Prostate gland (tissue), 2 donors: Measurements from ENCODE around the gene SLC13A3. TPM values are rescaled to one million over a fixed set of nuclear protein-coding genes. Genes with fewer than 3 reads are reported as not detected.

Experiments
- DNase-seq: peaks from one replicate; pipeline ENCODE4 v3.0.0-alpha.2; 2019; ENCODE audit warnings: low spot score
- H3K27ac ChIP-seq, 2 donors: fragments of 200-600 bp; sonication (generic); 2 replicates each; pipeline ENCODE4 v1.5.1; 2017 to 2019
- H3K27me3 ChIP-seq: fragments of 200-600 bp; sonication (generic); replicated peaks from 2 replicates; pipeline ENCODE4 v1.5.1; 2019; ENCODE audit not compliant: insufficient read depth
- H3K36me3 ChIP-seq, 2 donors: fragments of 200-600 bp; sonication (generic); 1 replicate in 1 of 2; 2 replicates in 1 of 2; pipeline versions ENCODE4 v1.5.1 to v1.8.1; 2017 to 2019
- H3K4me1 ChIP-seq: fragments of 200-600 bp; sonication (generic); replicated peaks from 2 replicates; pipeline ENCODE4 v1.5.1; 2019
- H3K4me3 ChIP-seq, 2 donors: fragments of 200-600 bp; sonication (generic); 2 replicates each; pipeline ENCODE4 v1.5.1; 2017 to 2019
- H3K9me3 ChIP-seq: fragments of 200-600 bp; sonication (generic); 2 replicates; pipeline ENCODE4 v1.5.1; 2017
- POLR2A ChIP-seq: fragments of 450-650 bp; IDR thresholded peaks from one replicate; pipeline ENCODE4 v1.6.1; 2016; ENCODE audit warnings: antibody characterized with exemption, mild to moderate bottlenecking
- POLR2AphosphoS5 ChIP-seq: sonication (generic); formaldehyde crosslinking; IDR thresholded peaks from one replicate; pipeline ENCODE4 v1.6.1; 2017; ENCODE audit warnings: antibody characterized with exemption
- WGBS: methylation state at CpG from one replicate; pipeline ENCODE4 v1.1.5; 2018; 5-methylcytosine and 5-hydroxymethylcytosine counted together
- intact Hi-C: fragments of 100-400 bp; cut with DNase I; formaldehyde crosslinking; loops from one replicate; pipeline ENCODE4 v1.14.2; 2022
- total RNA-seq, 2 donors: library from RNA; depleted of rRNA; stranded (reverse); fragments of >200 nt; gene quantifications; one replicate each; pipeline ENCODE4 v1.1.0, GENCODE V29; 2016
- TF ChIP-seq, protein P1 (sequence below), 4 experiments: fragments of 200-600 bp in 2 of 4; fragments of 450-650 bp in 2 of 4; sonication (generic) in 2 of 4; IDR thresholded peaks; 1 replicate in 3 of 4; 2 replicates in 1 of 4; pipeline ENCODE4 v1.5.1; 2016 to 2019; ENCODE audit warnings: antibody characterized with exemption in 4 of 4, mild to moderate bottlenecking in 2 of 4, moderate library complexity in 2 of 4

SLC13A3 gene
- total RNA-seq, 2 donors from 2014 or later: 10.5 to 16.9 TPM

- Histone ChIP-seq H3K4me3 (no peak overlapping the region), H3K27ac (no peak overlapping the region), H3K4me1 (no peaks in the 10 kb centered on the region), H3K36me3 (no peaks in the 10 kb centered on the region), H3K9me3 (no peaks in the 10 kb centered on the region), H3K27me3 (no peaks in the 10 kb centered on the region)
- 87% methylated on average over 7 of the region's 7 CpGs for WGBS
- DNase-seq: no peak
- TF ChIP-seq POLR2AphosphoS5: no peak
- TF ChIP-seq, protein P1, sequence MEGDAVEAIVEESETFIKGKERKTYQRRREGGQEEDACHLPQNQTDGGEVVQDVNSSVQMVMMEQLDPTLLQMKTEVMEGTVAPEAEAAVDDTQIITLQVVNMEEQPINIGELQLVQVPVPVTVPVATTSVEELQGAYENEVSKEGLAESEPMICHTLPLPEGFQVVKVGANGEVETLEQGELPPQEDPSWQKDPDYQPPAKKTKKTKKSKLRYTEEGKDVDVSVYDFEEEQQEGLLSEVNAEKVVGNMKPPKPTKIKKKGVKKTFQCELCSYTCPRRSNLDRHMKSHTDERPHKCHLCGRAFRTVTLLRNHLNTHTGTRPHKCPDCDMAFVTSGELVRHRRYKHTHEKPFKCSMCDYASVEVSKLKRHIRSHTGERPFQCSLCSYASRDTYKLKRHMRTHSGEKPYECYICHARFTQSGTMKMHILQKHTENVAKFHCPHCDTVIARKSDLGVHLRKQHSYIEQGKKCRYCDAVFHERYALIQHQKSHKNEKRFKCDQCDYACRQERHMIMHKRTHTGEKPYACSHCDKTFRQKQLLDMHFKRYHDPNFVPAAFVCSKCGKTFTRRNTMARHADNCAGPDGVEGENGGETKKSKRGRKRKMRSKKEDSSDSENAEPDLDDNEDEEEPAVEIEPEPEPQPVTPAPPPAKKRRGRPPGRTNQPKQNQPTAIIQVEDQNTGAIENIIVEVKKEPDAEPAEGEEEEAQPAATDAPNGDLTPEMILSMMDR (IDR thresholded peaks at IDR 0.05): no peak
- TF ChIP-seq POLR2A: no peak
- intact Hi-C loops: loop anchor here (5.0 kb wide), 1 partner anchor 122 kb away; no protein-coding TSS in a partner anchor
These were observed 91.4 kb downstream of the SLC13A3 start for GRCh38 chr20:46559685-46560440.

- DNase-seq: no peak
- 94% methylated on average over 3 of the region's 3 CpGs for WGBS
- TF ChIP-seq, protein P1 (IDR thresholded peaks at IDR 0.05): no peak
- TF ChIP-seq POLR2A (no peak), POLR2AphosphoS5 (no peak)
- Histone ChIP-seq H3K27ac (no peak overlapping the region), H3K27me3 (no peaks in the 10 kb centered on the region), H3K36me3 (no peaks in the 10 kb centered on the region), H3K4me3 (no peak overlapping the region), H3K9me3 (no peaks in the 10 kb centered on the region), H3K4me1 (no peaks in the 10 kb centered on the region)
- intact Hi-C loops: no loop called here
These were observed 92.3 kb downstream of the SLC13A3 start for GRCh38 chr20:46559001-46559400.

DNA sequence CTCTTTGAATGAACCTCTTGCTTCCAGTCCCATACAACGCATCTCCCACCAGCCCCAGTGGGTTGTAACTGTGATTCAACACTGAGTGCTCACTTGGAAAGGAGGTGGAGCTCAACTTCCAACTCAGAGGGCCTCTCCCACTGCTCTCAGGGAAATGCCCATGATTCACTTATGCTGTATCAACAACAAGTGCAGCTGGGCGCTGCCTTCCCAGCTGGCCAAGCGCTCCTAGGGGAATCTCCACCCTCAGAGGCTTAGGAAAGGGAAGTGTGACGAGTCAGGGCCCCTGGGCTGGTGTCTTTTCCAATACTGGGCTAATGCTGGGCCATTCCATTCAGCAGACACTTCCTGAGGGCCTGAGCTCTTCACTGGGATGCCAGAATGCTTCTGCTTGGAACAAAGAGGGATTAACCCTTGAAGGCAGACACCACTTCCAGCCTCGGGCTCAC lies 92.7 kb downstream of the SLC13A3 start:
- no peaks in the 10 kb centered on the region for H3K9me3 ChIP-seq
- TF ChIP-seq, protein P1 (IDR thresholded peaks at IDR 0.05): no peak
- TF ChIP-seq POLR2A: no peak
- no peak for TF ChIP-seq POLR2AphosphoS5
- no peak overlapping the region for H3K27ac ChIP-seq
- 83% methylated on average over 5 of the region's 5 CpGs for WGBS
- H3K27me3 ChIP-seq: no peaks in the 10 kb centered on the region
- no peak for DNase-seq
- intact Hi-C loops: no loop called here
- H3K4me1 ChIP-seq: no peaks in the 10 kb centered on the region
- H3K36me3 ChIP-seq: no peaks in the 10 kb centered on the region
- H3K4me3 ChIP-seq: no peak overlapping the region

- intact Hi-C loops: no loop called here
- Histone ChIP-seq H3K9me3 (no peaks in the 10 kb centered on the region), H3K27ac (no peak overlapping the region), H3K4me1 (no peaks in the 10 kb centered on the region), H3K27me3 (no peaks in the 10 kb centered on the region), H3K4me3 (no peak overlapping the region), H3K36me3 (no peaks in the 10 kb centered on the region)
- DNase-seq: peak; percentile 24
- 47% methylated on average over 8 of the region's 8 CpGs for WGBS
- TF ChIP-seq POLR2AphosphoS5: peak; percentile 71
- TF ChIP-seq, protein P1 (IDR thresholded peaks at IDR 0.05): no peak
These were observed 93.9 kb downstream of the SLC13A3 start for GRCh38 chr20:46557231-46557956.
